Tibial artery (tissue), 4 donors: ENCODE measurements around the gene ERI3.

Source experiments
- DNase-seq, 2 donors: peaks; one replicate each; pipeline ENCODE4 v3.0.0-alpha.2; 2019
- H3K27ac ChIP-seq, 2 donors: fragments of 200-600 bp; sonication (generic) in 1 of 2; 1 replicate in 1 of 2; 2 replicates in 1 of 2; pipeline ENCODE4 v1.5.1; 2018 to 2019; ENCODE audit warnings: mild to moderate bottlenecking in 1 of 2
- H3K27me3 ChIP-seq, 2 donors: fragments of 200-600 bp; sonication (generic) in 1 of 2; one replicate each; pipeline versions ENCODE4 v1.5.1 to v1.6.0; 2016 to 2019
- H3K36me3 ChIP-seq, 3 donors: fragments of 200-600 bp; sonication (generic) in 2 of 3; one replicate each; pipeline ENCODE4 v1.5.1; 2016 to 2019; ENCODE audit warnings: mild to moderate bottlenecking in 2 of 3
- H3K4me1 ChIP-seq, 4 donors: fragments of 200-600 bp; sonication (generic) in 2 of 4; 1 replicate in 3 of 4; 2 replicates in 1 of 4; pipeline ENCODE4 v1.5.1; 2016 to 2019
- H3K4me3 ChIP-seq, 2 donors: fragments of 200-600 bp; sonication (generic) in 1 of 2; 1 replicate in 1 of 2; 2 replicates in 1 of 2; pipeline ENCODE4 v1.5.1; 2018 to 2019; ENCODE audit warnings: mild to moderate bottlenecking in 2 of 2
- H3K9me3 ChIP-seq, 3 donors: fragments of 200-600 bp; sonication (generic) in 1 of 3; one replicate each; pipeline ENCODE4 v1.5.1; 2016 to 2019
- intact Hi-C: fragments of 100-400 bp; cut with DNase I; formaldehyde crosslinking; loops from one replicate; pipeline ENCODE4 v1.15.0; 2023; ENCODE audit warnings: low total_unique reads
- TF ChIP-seq, protein P1 (sequence below), 2 experiments: fragments of 200-600 bp in 1 of 2; fragments of 450-650 bp in 1 of 2; IDR thresholded peaks; one replicate each; pipeline ENCODE4 v1.5.1; 2017 to 2019; ENCODE audit warnings: antibody characterized with exemption in 2 of 2, mild to moderate bottlenecking in 1 of 2, moderate library complexity in 1 of 2

ERI3 gene

GRCh38 chr1:44262816-44263567 is 92.1 kb downstream of the ERI3 start:
- DNase-seq, result no peak
- Histone ChIP-seq H3K27ac (no peak overlapping the region), H3K4me1 (no peaks in the 10 kb centered on the region), H3K27me3 (no peaks in the 10 kb centered on the region), H3K4me3 (no peak overlapping the region), H3K36me3 (peaks cover 0 to 9% (median 0%) of the 10 kb centered on the region in 3 donors), H3K9me3 (no peaks in the 10 kb centered on the region)
- TF ChIP-seq, protein P1, sequence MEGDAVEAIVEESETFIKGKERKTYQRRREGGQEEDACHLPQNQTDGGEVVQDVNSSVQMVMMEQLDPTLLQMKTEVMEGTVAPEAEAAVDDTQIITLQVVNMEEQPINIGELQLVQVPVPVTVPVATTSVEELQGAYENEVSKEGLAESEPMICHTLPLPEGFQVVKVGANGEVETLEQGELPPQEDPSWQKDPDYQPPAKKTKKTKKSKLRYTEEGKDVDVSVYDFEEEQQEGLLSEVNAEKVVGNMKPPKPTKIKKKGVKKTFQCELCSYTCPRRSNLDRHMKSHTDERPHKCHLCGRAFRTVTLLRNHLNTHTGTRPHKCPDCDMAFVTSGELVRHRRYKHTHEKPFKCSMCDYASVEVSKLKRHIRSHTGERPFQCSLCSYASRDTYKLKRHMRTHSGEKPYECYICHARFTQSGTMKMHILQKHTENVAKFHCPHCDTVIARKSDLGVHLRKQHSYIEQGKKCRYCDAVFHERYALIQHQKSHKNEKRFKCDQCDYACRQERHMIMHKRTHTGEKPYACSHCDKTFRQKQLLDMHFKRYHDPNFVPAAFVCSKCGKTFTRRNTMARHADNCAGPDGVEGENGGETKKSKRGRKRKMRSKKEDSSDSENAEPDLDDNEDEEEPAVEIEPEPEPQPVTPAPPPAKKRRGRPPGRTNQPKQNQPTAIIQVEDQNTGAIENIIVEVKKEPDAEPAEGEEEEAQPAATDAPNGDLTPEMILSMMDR (IDR thresholded peaks at IDR 0.05), result no peak
- intact Hi-C loops, result no loop called here

DNA sequence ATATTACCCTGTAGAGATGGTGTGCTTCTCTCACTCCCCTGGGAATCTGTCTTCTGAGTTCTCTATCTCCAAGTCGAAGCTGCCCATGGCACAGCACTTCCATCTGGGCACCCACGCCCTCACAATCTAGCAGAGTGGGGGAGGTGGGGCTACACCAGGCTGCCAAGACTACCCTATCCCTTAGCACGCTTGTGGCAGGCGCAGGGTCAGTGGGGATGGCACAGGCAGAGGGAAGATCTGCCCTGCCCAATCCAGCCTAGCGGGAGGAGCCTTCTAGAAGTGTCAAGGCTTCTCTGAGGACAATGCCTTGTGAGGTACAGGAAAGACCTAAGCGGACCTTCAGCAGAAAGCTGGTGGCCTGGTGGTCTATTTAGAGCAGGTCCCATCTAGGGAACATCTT is 92.6 kb downstream of the ERI3 start:
- H3K27ac ChIP-seq, result no peak overlapping the region
- peaks cover 0 to 13% (median 0%) of the 10 kb centered on the region in 3 donors for H3K36me3 ChIP-seq
- H3K9me3 ChIP-seq, result no peaks in the 10 kb centered on the region
- TF ChIP-seq, protein P1 (IDR thresholded peaks at IDR 0.05), result no peak
- H3K27me3 ChIP-seq, result no peaks in the 10 kb centered on the region
- no peak for DNase-seq
- no peaks in the 10 kb centered on the region for H3K4me1 ChIP-seq
- H3K4me3 ChIP-seq, result no peak overlapping the region
- intact Hi-C loops, result no loop called here

DNA sequence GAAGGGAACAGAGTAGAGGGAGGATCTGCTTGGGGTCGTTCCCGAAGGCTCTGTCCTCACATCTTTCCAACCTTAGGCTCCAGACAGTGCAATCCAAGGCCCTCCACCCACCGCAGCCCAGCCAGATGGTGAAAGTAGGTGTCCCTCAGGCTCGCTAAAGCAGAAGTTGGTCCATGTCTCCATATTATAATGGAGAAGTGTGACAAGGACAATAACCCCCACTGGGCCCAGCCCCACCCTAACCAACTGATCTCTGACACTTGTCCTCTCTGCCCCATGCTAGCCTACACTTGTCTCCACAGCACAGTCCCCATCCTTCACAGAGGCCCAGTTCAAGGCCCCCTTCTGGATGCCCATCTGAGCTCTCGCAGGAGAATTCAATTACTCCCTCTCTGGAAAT is 93.1 kb downstream of the ERI3 start:
- no peaks in the 10 kb centered on the region for H3K4me1 ChIP-seq
- TF ChIP-seq, protein P1 (IDR thresholded peaks at IDR 0.05), result no peak

GRCh38 chr1:44261171-44261817 is 93.8 kb downstream of the ERI3 start:
- no peaks in the 10 kb centered on the region for H3K27me3 ChIP-seq
- no peak overlapping the region for H3K27ac ChIP-seq
- H3K36me3 ChIP-seq, result peaks cover 0 to 23% (median 6%) of the 10 kb centered on the region in 3 donors
- no peaks in the 10 kb centered on the region for H3K9me3 ChIP-seq
- TF ChIP-seq, protein P1 (IDR thresholded peaks at IDR 0.05), result no peak
- DNase-seq, result no peak
- no peaks in the 10 kb centered on the region for H3K4me1 ChIP-seq
- no peak overlapping the region for H3K4me3 ChIP-seq
- intact Hi-C loops, result no loop called here

More for the DNA sequence above, 93.1 kb downstream of the ERI3 start:
- Histone ChIP-seq H3K36me3 (peaks cover 0 to 16% (median 3%) of the 10 kb centered on the region in 3 donors), H3K27ac (no peak overlapping the region), H3K27me3 (no peaks in the 10 kb centered on the region), H3K9me3 (no peaks in the 10 kb centered on the region), H3K4me3 (no peak overlapping the region)
- intact Hi-C loops, result no loop called here
- no peak for DNase-seq

GRCh38 chr1:44260792-44261170 is 94.3 kb downstream of the ERI3 start:
- Histone ChIP-seq H3K27ac (no peak overlapping the region), H3K9me3 (no peaks in the 10 kb centered on the region), H3K36me3 (peaks cover 0 to 28% (median 6%) of the 10 kb centered on the region in 3 donors), H3K4me3 (no peak overlapping the region), H3K4me1 (no peaks in the 10 kb centered on the region), H3K27me3 (no peaks in the 10 kb centered on the region)
- intact Hi-C loops, result no loop called here
- DNase-seq, result no peak
- TF ChIP-seq, protein P1 (IDR thresholded peaks at IDR 0.05), result no peak
